KMS-11 (cell line): ENCODE measurements around the gene IMPDH1.
A peak's percentile ranks its signal among the peaks of the same experiment; 100 is the strongest.

ENCODE experiments used
- H2AFZ ChIP-seq: fragments of 200-600 bp; sonication (generic); 2 replicates; pipeline ENCODE4 v1.6.1; 2016; ENCODE audit warnings: antibody characterized with exemption, mixed run types, low read depth
- H3K27ac ChIP-seq: fragments of 200-600 bp; sonication (generic); 2 replicates; pipeline ENCODE4 v1.6.1; 2016; ENCODE audit warnings: mild to moderate bottlenecking, mixed run types
- H3K27me3 ChIP-seq: fragments of 200-600 bp; sonication (generic); 2 replicates; pipeline ENCODE4 v1.6.1; 2017; ENCODE audit warnings: mild to moderate bottlenecking, low read depth, mixed run types, moderate library complexity; ENCODE audit not compliant: insufficient read depth
- H3K36me3 ChIP-seq: fragments of 200-600 bp; sonication (generic); 2 replicates; pipeline ENCODE4 v1.6.1; 2017; ENCODE audit warnings: mild to moderate bottlenecking, mixed run types; ENCODE audit not compliant: insufficient read depth
- H3K4me1 ChIP-seq: fragments of 200-600 bp; sonication (generic); 2 replicates; pipeline ENCODE4 v1.6.1; 2016; ENCODE audit warnings: mild to moderate bottlenecking, low read depth, mixed run types; ENCODE audit not compliant: poor library complexity, severe bottlenecking
- H3K4me2 ChIP-seq: fragments of 200-600 bp; sonication (generic); 2 replicates; pipeline ENCODE4 v1.7.0; 2016; ENCODE audit warnings: mild to moderate bottlenecking, mixed run types
- H3K4me3 ChIP-seq: fragments of 200-600 bp; sonication (generic); IDR thresholded peaks from 2 replicates; pipeline ENCODE4 v1.6.1; 2017; ENCODE audit warnings: low read depth, low read length, mixed read lengths; ENCODE audit not compliant: insufficient read depth
- H3K79me2 ChIP-seq: fragments of 200-600 bp; sonication (generic); 2 replicates; pipeline ENCODE4 v1.6.1; 2016; ENCODE audit warnings: low read depth, mixed run types; ENCODE audit not compliant: insufficient read depth
- H3K9ac ChIP-seq: fragments of 200-600 bp; sonication (generic); 2 replicates; pipeline ENCODE4 v1.6.1; 2016; ENCODE audit warnings: mild to moderate bottlenecking, mixed run types
- H4K20me1 ChIP-seq: fragments of 200-600 bp; sonication (generic); 2 replicates; pipeline ENCODE4 v1.6.1; 2016; ENCODE audit warnings: mild to moderate bottlenecking, mixed run types; ENCODE audit not compliant: insufficient read depth
- CTCF ChIP-seq: fragments of 200-600 bp; sonication (generic); conservative IDR thresholded peaks from 2 replicates; pipeline ENCODE4 v1.6.1; 2017; ENCODE audit warnings: low read depth, mild to moderate bottlenecking, antibody characterized with exemption, low read length, moderate library complexity, mixed read lengths

Gene IMPDH1

GRCh38 chr7:128404143-128404681, 5.6 kb downstream of the IMPDH1 start:
- H2AFZ ChIP-seq, result no peak overlapping the region
- H3K4me2 ChIP-seq, result peak overlapping the region; percentile 100
- H3K27me3 ChIP-seq, result peaks cover 8% of the 10 kb centered on the region; the same call in 1 of the 2 replicates
- H3K79me2 ChIP-seq, result peaks cover 31% of the 10 kb centered on the region
- H3K36me3 ChIP-seq, result no peaks in the 10 kb centered on the region
- H3K4me1 ChIP-seq, result peaks cover 25% of the 10 kb centered on the region
- H3K27ac ChIP-seq, result no peak overlapping the region
- peaks cover 6% of the 10 kb centered on the region for H4K20me1 ChIP-seq
- TF ChIP-seq CTCF, result no peak
- peak overlapping the region; percentile 92; the same call in 1 of the 2 replicates for H3K9ac ChIP-seq
- H3K4me3 ChIP-seq, result no peak overlapping the region

- Histone ChIP-seq H3K36me3 (no peaks in the 10 kb centered on the region), H3K27ac (no peak overlapping the region), H2AFZ (no peak overlapping the region), H4K20me1 (peaks cover 6% of the 10 kb centered on the region), H3K4me3 (no peak overlapping the region), H3K4me1 (peaks cover 20% of the 10 kb centered on the region), H3K27me3 (peaks cover 2% of the 10 kb centered on the region; the same call in 1 of the 2 replicates), H3K9ac (no peak overlapping the region), H3K4me2 (peak overlapping the region; percentile 100), H3K79me2 (peaks cover 31% of the 10 kb centered on the region)
- no peak for TF ChIP-seq CTCF
Observed at GRCh38 chr7:128403676-128404075, 6.1 kb downstream of the IMPDH1 start.

- Histone ChIP-seq H3K27ac (no peak overlapping the region), H3K36me3 (peaks cover 7% of the 10 kb centered on the region; the same call in 1 of the 2 replicates), H4K20me1 (peaks cover 6% of the 10 kb centered on the region), H3K79me2 (peaks cover 31% of the 10 kb centered on the region), H3K27me3 (no peaks in the 10 kb centered on the region; the same call in 1 of the 2 replicates), H3K4me2 (no peak overlapping the region), H3K4me3 (no peak overlapping the region), H3K9ac (no peak overlapping the region), H3K4me1 (peaks cover 18% of the 10 kb centered on the region), H2AFZ (no peak overlapping the region)
- no peak for TF ChIP-seq CTCF
Observed at GRCh38 chr7:128402356-128402755, 7.4 kb downstream of the IMPDH1 start.

GRCh38 chr7:128400566-128400965, 9.2 kb downstream of the IMPDH1 start:
- Histone ChIP-seq H3K27ac (no peak overlapping the region), H4K20me1 (peaks cover 6% of the 10 kb centered on the region), H3K9ac (no peak overlapping the region), H3K4me2 (no peak overlapping the region), H3K4me3 (no peak overlapping the region), H3K27me3 (no peaks in the 10 kb centered on the region), H3K4me1 (peaks cover 14% of the 10 kb centered on the region), H2AFZ (no peak overlapping the region), H3K36me3 (peaks cover 7% of the 10 kb centered on the region; the same call in 1 of the 2 replicates), H3K79me2 (peaks cover 31% of the 10 kb centered on the region)
- no peak for TF ChIP-seq CTCF
